ENCODE results near the gene PARD3B.

The PARD3B gene

DNA sequence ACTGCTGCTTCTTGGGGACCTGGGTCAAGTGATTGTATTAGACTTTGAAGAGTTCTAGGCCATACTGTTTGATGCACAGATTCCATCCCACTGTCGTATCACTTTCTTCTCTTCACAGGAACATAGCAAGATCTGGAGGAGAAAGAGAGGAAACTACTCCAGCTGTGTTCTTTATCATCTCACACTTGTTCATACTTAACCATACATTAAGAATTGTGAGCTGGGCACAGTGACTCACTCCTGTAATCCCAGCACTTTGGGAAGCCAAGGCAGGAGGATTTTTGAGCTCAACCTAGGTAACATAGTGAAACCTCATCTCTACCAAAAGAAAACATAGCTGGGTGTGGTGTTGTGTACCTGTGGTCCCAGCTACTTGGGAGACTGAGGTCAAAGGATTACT lies 111.7 kb downstream of the PARD3B start:
- no peak for DNase-seq (ENCODE audit: low read depth)
- no peak overlapping the region for H3K4me3 ChIP-seq (ENCODE audit: low read depth, low read length)
- TF ChIP-seq, protein P1, sequence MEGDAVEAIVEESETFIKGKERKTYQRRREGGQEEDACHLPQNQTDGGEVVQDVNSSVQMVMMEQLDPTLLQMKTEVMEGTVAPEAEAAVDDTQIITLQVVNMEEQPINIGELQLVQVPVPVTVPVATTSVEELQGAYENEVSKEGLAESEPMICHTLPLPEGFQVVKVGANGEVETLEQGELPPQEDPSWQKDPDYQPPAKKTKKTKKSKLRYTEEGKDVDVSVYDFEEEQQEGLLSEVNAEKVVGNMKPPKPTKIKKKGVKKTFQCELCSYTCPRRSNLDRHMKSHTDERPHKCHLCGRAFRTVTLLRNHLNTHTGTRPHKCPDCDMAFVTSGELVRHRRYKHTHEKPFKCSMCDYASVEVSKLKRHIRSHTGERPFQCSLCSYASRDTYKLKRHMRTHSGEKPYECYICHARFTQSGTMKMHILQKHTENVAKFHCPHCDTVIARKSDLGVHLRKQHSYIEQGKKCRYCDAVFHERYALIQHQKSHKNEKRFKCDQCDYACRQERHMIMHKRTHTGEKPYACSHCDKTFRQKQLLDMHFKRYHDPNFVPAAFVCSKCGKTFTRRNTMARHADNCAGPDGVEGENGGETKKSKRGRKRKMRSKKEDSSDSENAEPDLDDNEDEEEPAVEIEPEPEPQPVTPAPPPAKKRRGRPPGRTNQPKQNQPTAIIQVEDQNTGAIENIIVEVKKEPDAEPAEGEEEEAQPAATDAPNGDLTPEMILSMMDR (IDR thresholded peaks at IDR 0.05; ENCODE audit: control insufficient read depth, extremely low read depth, insufficient read depth) = no peak

DNA sequence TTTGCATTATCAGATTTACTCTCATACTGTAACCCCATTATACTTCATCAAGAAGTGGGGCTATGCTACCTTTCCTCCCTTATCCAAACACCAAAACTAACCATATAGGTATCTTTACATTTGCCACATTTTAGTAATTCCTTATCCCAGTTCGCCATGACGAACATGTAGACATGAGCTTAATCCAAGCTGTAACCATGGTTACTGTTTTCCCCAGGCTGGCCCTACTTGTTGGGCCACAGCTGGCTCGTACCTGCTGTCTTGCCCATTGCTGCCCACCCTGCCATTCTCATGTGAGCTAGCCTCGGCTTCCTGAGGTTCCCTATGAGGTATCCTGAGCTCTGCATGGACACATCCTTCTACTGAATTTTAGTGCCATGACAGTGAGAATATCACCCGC lies 117.7 kb downstream of the PARD3B start:
- no peak overlapping the region for H3K4me3 ChIP-seq (ENCODE audit: low read depth, low read length)
- DNase-seq (ENCODE audit: low read depth) = no peak
- TF ChIP-seq, protein P1 (IDR thresholded peaks at IDR 0.05; ENCODE audit: control insufficient read depth, extremely low read depth, insufficient read depth) = no peak

DNA sequence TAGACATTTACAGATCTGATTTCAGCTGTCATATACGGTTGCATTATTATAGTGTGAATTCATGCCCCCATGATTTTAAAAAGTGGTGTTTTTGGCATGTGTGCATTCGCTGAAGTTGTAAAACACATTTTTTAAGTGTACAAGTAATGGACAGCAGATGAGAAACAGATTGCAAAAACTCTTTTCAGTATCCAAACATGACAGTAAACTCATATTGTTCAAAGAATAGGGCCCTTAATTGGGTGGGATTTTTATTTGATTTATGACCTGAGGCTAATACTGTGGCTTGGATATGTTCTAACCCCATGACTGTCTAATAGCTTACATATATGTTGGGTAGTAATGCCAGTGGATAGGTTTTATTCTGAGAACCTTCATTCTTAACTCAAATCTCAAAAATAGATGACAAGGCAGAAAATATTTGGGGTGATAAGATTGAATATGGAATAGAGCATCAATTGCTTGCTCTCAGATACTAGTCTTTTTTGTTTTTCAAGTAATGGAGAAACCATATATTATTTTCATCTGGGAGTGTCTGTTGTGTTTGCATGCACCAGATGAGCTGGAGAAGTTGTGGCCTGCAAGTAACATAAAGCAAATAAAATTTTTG lies 118.6 kb downstream of the PARD3B start:
- TF ChIP-seq, protein P1 (IDR thresholded peaks at IDR 0.05; ENCODE audit: control insufficient read depth, extremely low read depth, insufficient read depth) = no peak
- no peak for DNase-seq (ENCODE audit: low read depth)
- H3K4me3 ChIP-seq (ENCODE audit: low read depth, low read length) = no peak overlapping the region

DNA sequence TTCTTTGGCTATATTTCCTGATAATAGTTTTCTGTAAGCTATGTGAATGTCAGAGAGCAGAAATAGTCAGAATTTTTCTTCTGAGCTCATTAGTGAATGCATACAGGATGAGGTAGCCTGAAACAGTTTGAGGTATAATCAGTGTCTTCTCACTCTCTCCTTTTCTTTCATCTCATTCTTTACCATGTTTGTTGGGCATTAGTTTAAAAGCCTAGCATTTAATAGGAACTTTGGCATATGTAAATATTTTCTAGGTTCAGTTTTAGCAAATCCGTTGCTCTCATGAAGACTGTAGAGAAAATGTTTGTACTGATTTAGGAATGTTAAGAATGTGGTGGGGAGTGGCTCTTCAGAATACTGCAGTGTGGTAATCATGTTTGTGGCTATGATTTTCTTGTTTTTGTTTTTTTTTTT lies 119.4 kb downstream of the PARD3B start:
- DNase-seq (ENCODE audit: low read depth) = no peak
- H3K4me3 ChIP-seq (ENCODE audit: low read depth, low read length) = no peak overlapping the region
- TF ChIP-seq, protein P1 (IDR thresholded peaks at IDR 0.05; ENCODE audit: control insufficient read depth, extremely low read depth, insufficient read depth) = no peak

DNA sequence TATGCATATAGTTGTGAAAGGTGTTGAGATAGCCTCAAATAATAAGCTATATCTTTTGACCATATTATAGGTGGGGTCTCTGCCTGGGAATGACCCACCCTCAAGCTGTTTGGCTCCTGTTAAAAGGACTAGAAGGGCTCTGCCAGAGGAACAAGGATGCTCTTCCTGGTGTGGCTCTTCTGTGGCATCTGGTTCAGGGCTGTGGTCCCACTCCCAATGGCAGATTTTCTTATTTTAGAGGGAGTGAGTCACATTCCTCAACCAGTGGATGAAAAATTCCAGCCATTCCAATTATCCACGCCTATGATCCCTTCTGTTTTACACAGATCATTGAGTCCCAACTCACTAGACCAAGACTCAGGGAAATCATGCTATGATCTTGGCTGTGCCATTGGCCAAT lies 119.9 kb downstream of the PARD3B start:
- H3K4me3 ChIP-seq (ENCODE audit: low read depth, low read length) = no peak overlapping the region
- TF ChIP-seq, protein P1 (IDR thresholded peaks at IDR 0.05; ENCODE audit: control insufficient read depth, extremely low read depth, insufficient read depth) = no peak
- no peak for DNase-seq (ENCODE audit: low read depth)

DNA sequence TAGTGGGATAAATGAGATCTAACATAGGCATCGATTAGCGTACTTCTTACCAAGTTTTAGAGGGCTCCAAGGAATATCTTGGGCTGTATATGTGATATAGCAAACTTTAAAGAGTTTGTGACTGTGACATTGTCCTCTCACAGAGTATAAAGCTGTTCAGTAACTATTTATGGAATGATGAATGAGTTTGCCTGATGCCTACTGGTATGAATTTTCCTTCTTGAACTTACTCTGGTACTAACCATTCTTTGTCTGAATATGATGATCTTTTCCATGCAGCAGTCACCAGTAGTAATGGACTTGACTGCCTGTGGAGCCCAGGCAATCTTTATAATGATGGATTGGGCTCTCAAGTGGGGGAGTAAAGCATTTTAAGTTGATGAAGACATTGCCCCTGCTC lies 120.5 kb downstream of the PARD3B start:
- H3K4me3 ChIP-seq (ENCODE audit: low read depth, low read length) = no peak overlapping the region
- TF ChIP-seq, protein P1 (IDR thresholded peaks at IDR 0.05; ENCODE audit: control insufficient read depth, extremely low read depth, insufficient read depth) = no peak
- DNase-seq (ENCODE audit: low read depth) = no peak

DNA sequence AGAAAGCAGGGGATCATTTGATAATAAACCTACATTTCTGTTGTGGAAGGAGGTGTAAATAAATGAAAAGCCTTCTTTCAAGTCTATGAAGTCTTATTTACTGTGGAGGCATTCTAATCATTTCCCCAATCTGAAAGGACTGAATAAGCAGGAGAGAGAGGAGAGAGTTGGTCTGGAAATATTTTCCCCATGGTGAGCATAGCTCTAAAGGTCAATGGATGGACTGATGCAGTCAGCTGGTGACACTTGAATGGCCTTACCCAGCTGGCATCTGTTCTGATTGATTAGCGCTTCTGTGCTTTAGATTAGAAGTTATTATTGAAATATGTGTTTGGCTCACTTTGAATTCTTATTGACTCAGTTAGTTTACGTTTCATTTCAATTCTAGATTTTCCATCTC lies 122.7 kb downstream of the PARD3B start:
- TF ChIP-seq, protein P1 (IDR thresholded peaks at IDR 0.05; ENCODE audit: control insufficient read depth, extremely low read depth, insufficient read depth) = no peak
- H3K4me3 ChIP-seq (ENCODE audit: low read depth, low read length) = no peak overlapping the region
- no peak for DNase-seq (ENCODE audit: low read depth)
